Neural crest cell (in vitro differentiated cells): Measurements from ENCODE around the gene ARHGAP15. TPM values are rescaled to one million over a fixed set of nuclear protein-coding genes. Genes with fewer than 3 reads are reported as not detected.

ENCODE experiments used
- DNase-seq: peaks from one replicate; pipeline ENCODE4 v3.0.0; 2021; ENCODE audit warnings: low read depth, mixed read lengths, low spot score
- H3K27ac Mint-ChIP-seq: one replicate; pipeline ENCODE4 v1.8.0; 2021; ENCODE audit warnings: mild to moderate bottlenecking, mixed read lengths; ENCODE audit not compliant: unreplicated experiment
- H3K27me3 Mint-ChIP-seq: 2 replicates; pipeline ENCODE4 v1.8.0; 2021; ENCODE audit warnings: low read depth, mild to moderate bottlenecking, mixed read lengths
- H3K36me3 Mint-ChIP-seq: 2 replicates; pipeline ENCODE4 v1.8.0; 2021; ENCODE audit warnings: low read depth, mild to moderate bottlenecking, mixed read lengths
- H3K4me1 Mint-ChIP-seq: 2 replicates; pipeline ENCODE4 v1.8.0; 2021; ENCODE audit warnings: mixed read lengths
- H3K4me3 Mint-ChIP-seq: one replicate; pipeline ENCODE4 v1.8.0; 2021; ENCODE audit warnings: mild to moderate bottlenecking, mixed read lengths
- H3K9me3 Mint-ChIP-seq: 2 replicates; pipeline ENCODE4 v1.8.0; 2021; ENCODE audit warnings: mixed read lengths
- total RNA-seq: library from RNA; stranded (reverse); gene quantifications from 2 replicates; pipeline ENCODE4 v1.2.1, GENCODE V29; 2021
- TF ChIP-seq, protein P1 (sequence below): fragments of 200-600 bp; sonication (generic); conservative IDR thresholded peaks from 2 replicates; pipeline ENCODE4 v1.5.0; 2021; ENCODE audit warnings: antibody characterized with exemption, mild to moderate bottlenecking

ARHGAP15 gene
- total RNA-seq, 1 donor from 2014 or later, result 2.8 TPM

DNA sequence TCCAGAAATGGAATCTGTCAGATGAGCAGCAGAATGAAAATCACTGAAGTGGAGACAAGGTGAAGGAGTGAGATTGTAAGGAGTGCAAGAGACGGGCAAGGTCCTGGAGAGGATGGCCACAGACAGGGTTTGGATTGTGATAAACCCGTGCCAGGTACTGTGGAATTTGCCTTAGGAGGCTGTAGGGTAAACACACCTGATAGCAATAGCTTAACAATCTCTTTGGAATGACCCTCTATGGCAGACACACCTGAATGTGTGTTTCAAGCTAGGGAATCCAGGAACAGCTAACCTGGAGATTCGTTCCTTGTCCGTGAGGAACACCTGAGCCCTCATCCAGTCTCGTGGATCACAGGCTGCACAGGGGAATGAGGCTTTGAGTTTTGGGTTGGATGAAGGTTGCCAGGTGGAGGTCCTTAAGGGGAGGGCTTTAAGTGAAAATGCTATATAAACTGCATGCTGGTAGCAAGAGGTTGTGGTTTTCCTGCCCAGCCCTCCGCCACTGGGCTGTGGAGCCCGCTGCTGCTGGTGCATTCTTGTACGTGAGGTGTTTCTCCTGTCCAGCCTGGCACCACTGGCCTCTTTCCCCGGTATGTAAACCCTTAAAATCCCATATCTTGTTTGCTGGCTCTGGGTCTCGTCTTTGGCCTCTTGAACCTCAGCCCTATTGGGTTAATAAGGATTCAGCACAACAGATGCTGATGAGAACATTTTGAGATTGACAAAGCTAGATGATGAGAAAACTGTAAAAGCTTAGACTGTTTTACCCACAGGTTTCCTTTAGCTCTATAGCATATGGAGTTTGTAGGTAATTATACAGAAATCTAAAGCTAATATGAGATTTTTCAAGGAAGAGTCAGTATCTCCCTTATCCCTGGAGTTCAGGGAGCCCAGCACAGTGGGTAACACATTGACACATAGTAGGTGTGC, 117.9 kb downstream of the ARHGAP15 start:
- no peak for DNase-seq
- no peaks in the 10 kb centered on the region for H3K36me3 Mint-ChIP-seq
- no peaks in the 10 kb centered on the region for H3K4me1 Mint-ChIP-seq
- TF ChIP-seq, protein P1, sequence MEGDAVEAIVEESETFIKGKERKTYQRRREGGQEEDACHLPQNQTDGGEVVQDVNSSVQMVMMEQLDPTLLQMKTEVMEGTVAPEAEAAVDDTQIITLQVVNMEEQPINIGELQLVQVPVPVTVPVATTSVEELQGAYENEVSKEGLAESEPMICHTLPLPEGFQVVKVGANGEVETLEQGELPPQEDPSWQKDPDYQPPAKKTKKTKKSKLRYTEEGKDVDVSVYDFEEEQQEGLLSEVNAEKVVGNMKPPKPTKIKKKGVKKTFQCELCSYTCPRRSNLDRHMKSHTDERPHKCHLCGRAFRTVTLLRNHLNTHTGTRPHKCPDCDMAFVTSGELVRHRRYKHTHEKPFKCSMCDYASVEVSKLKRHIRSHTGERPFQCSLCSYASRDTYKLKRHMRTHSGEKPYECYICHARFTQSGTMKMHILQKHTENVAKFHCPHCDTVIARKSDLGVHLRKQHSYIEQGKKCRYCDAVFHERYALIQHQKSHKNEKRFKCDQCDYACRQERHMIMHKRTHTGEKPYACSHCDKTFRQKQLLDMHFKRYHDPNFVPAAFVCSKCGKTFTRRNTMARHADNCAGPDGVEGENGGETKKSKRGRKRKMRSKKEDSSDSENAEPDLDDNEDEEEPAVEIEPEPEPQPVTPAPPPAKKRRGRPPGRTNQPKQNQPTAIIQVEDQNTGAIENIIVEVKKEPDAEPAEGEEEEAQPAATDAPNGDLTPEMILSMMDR, result no peak
- no peaks in the 10 kb centered on the region for H3K27me3 Mint-ChIP-seq
- H3K9me3 Mint-ChIP-seq, result no peaks in the 10 kb centered on the region
- H3K4me3 Mint-ChIP-seq, result no peak overlapping the region
- no peak overlapping the region for H3K27ac Mint-ChIP-seq

DNA sequence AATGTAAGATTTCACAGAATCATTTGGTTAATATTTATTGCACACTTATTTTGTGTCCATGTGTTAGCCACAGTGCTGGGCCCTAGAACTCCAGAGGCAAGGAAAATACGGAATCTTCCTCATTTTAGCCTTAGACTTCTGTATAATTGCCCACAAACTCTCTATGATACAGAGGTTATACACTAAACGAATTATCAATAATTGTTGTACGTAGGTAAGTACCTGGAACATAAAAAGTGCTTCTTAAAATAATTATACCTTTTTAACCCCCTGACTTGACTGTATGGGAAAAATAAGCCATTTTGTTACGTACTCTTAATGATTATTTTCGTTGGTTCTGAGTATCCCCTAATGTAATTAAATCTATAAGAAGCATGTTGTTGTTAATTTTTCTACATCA, 119.4 kb downstream of the ARHGAP15 start:
- H3K27me3 Mint-ChIP-seq, result no peaks in the 10 kb centered on the region
- H3K27ac Mint-ChIP-seq, result no peak overlapping the region
- no peaks in the 10 kb centered on the region for H3K36me3 Mint-ChIP-seq
- no peaks in the 10 kb centered on the region for H3K9me3 Mint-ChIP-seq
- no peak overlapping the region for H3K4me3 Mint-ChIP-seq
- no peak for DNase-seq
- H3K4me1 Mint-ChIP-seq, result no peaks in the 10 kb centered on the region
- TF ChIP-seq, protein P1, result no peak

DNA sequence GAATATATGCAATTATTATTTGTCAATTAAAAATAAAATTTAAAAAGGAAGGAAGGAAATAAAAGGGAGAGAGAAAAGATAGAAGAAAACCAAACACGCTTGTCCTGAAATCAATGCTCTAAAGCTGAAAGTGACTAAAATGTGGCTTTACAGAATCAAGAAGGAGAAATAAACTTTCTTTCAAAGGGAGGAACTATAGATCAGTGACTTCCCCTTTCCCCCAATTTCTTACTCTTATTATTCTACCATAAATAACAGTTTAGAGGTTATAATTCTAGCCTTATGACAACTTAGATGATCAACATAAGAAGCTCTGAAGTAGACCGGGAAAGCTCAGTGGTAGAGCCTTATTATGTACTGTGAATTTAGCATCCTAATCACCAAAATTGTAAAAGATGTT, 122.5 kb downstream of the ARHGAP15 start:
- Mint-ChIP-seq H3K4me3 (no peak overlapping the region), H3K9me3 (no peaks in the 10 kb centered on the region), H3K27me3 (no peaks in the 10 kb centered on the region), H3K36me3 (no peaks in the 10 kb centered on the region), H3K4me1 (no peaks in the 10 kb centered on the region), H3K27ac (no peak overlapping the region)
- TF ChIP-seq, protein P1, result no peak
- DNase-seq, result no peak

DNA sequence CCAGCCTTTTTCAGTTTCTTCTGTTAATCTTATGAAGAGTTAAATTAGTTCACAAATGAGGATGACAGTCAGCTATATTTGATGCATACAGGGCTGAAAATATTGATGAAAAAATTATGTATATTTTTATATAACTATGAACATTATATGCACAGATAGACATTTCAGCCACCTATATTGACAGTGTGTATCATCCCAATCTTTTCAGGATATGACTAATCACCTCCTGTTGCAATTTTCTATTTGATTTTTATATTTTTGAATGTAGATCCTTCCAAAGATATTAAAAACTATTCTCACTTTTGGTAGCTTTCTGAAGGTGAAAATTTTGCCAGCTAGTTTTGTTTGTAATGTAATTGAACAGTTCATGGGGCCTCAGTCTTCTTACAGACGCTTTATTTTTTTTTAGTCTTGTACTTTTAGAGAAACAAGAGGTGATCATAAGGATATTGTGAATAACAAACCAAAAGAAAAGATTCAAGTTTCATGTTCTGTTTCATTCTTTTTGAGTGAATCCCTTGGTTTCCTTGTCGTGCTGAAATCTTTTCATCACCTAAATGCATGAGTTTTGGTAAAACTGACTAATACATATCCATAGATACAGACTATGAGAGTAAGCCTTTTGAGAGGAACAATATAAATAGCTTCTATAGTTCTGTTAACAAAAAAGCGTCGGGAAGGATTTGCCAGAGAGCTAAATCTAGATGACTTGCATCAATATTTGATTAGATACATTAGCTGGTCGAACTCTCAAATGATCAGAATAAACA, 123.1 kb downstream of the ARHGAP15 start:
- no peaks in the 10 kb centered on the region for H3K27me3 Mint-ChIP-seq
- H3K4me1 Mint-ChIP-seq, result no peaks in the 10 kb centered on the region
- no peak for DNase-seq
- no peaks in the 10 kb centered on the region for H3K9me3 Mint-ChIP-seq
- H3K27ac Mint-ChIP-seq, result no peak overlapping the region
- H3K36me3 Mint-ChIP-seq, result no peaks in the 10 kb centered on the region
- no peak overlapping the region for H3K4me3 Mint-ChIP-seq
- TF ChIP-seq, protein P1, result no peak

DNA sequence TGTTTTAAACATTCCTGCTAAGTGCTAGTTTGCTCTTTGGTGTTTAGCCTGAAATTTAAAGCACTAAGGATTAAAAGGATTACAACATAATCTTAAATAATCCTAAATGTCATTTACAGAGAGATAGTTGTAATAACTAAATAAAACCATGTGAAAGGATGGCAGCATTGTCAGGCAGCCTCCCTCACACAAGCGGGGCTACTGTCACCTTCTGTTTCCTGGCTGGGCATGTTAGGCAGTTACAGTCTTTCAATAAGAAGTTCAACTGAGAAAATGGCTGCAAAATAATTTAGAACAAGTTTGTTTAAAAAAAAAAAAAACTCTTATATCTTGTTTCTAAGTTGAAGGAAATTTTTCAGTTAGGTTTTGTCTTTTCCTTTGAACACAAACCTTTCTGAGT, 124.9 kb downstream of the ARHGAP15 start:
- Mint-ChIP-seq H3K4me3 (no peak overlapping the region), H3K27me3 (no peaks in the 10 kb centered on the region), H3K36me3 (no peaks in the 10 kb centered on the region), H3K4me1 (peaks cover 6% of the 10 kb centered on the region), H3K9me3 (no peaks in the 10 kb centered on the region), H3K27ac (no peak overlapping the region)
- no peak for DNase-seq
- TF ChIP-seq, protein P1, result no peak
